Lower leg skin (tissue), 3 donors: ENCODE measurements around the gene DIP2C.

ENCODE experiments used
- CTCF ChIP-seq, 3 donors: fragments of 450-650 bp; IDR thresholded peaks; one replicate each; pipeline ENCODE4 v1.5.1; 2016; ENCODE audit warnings: antibody characterized with exemption in 3 of 3, mild to moderate bottlenecking in 3 of 3, moderate library complexity in 2 of 3
- POLR2A ChIP-seq, 2 donors: fragments of 450-650 bp; IDR thresholded peaks; one replicate each; pipeline ENCODE4 v1.6.1; 2016 to 2017; ENCODE audit warnings: antibody characterized with exemption in 2 of 2, mild to moderate bottlenecking in 1 of 2, moderate library complexity in 1 of 2

- no peak for TF ChIP-seq CTCF (IDR thresholded peaks at IDR 0.05)
- TF ChIP-seq POLR2A (IDR thresholded peaks at IDR 0.05), result no peak
These were observed 198.4 kb downstream of the DIP2C start for GRCh38 chr10:490891-491571.
